NCI-H1436 (cell line): ENCODE data around the gene FGG.
"Not testable (repeated sequence)": the region's sequence is repeated elsewhere in the genome, so short reads cannot be mapped to it uniquely, and the experiment has no call there.

Experiments
- DNase-seq: peaks from one replicate; lab custom pipeline; 2025; lab: John Stamatoyannopoulos, UW

The FGG gene

GRCh38 chr4:154610582-154610981, 1.9 kb downstream of the FGG start:
- DNase-seq, result no peak

GRCh38 chr4:154609532-154609931, 2.9 kb downstream of the FGG start:
- DNase-seq, result no peak

- no peak for DNase-seq
Observed at GRCh38 chr4:154608361-154609252, 3.8 kb downstream of the FGG start.

- DNase-seq, result no peak
Observed at GRCh38 chr4:154606728-154607723, 5.4 kb downstream of the FGG start.

- no peak for DNase-seq
Observed at GRCh38 chr4:154604696-154605200, 7.7 kb downstream of the FGG start.

GRCh38 chr4:154603033-154603943, 9.2 kb downstream of the FGG start:
- no peak for DNase-seq

GRCh38 chr4:154602404-154603020, 9.9 kb downstream of the FGG start:
- no peak for DNase-seq

GRCh38 chr4:154597798-154598774, 14.4 kb downstream of the FGG start:
- DNase-seq, result no peak

GRCh38 chr4:154597281-154597680, 15.2 kb downstream of the FGG start:
- DNase-seq, result not testable (repeated sequence)

GRCh38 chr4:154595807-154596206, 16.6 kb downstream of the FGG start:
- no peak for DNase-seq

GRCh38 chr4:154594343-154594742, 18.1 kb downstream of the FGG start:
- not testable (repeated sequence) for DNase-seq

GRCh38 chr4:154593868-154594267, 18.6 kb downstream of the FGG start:
- no peak for DNase-seq

GRCh38 chr4:154591890-154592289, 20.6 kb downstream of the FGG start:
- no peak for DNase-seq

- no peak for DNase-seq
Observed at GRCh38 chr4:154590329-154591006, 22.0 kb downstream of the FGG start, which contains the start of gene FGA. Gene FGA, minus strand, starts transcription at chr4:154590742. Its CDS starts 55 bp downstream, at chr4:154590687.

- no peak for DNase-seq
Observed at GRCh38 chr4:154589296-154590197, 22.9 kb downstream of the FGG start.

GRCh38 chr4:154588198-154588597, 24.3 kb downstream of the FGG start:
- DNase-seq, result no peak

- no peak for DNase-seq
Observed at GRCh38 chr4:154586296-154587033, 26.0 kb downstream of the FGG start.
